Breast epithelium (tissue), 3 donors: ENCODE measurements around the gene C1QTNF4.

Experiments used
- POLR2A ChIP-seq: fragments of 450-650 bp; IDR thresholded peaks from one replicate; pipeline ENCODE4 v1.6.1; 2016; ENCODE audit warnings: antibody characterized with exemption, mild to moderate bottlenecking, moderate library complexity
- POLR2AphosphoS5 ChIP-seq, 3 donors: sonication (generic); formaldehyde crosslinking; IDR thresholded peaks; one replicate each; pipeline ENCODE4 v1.6.1; 2017; ENCODE audit warnings: antibody characterized with exemption in 3 of 3
- TF ChIP-seq, protein P1 (sequence below), 3 donors: fragments of 450-650 bp; IDR thresholded peaks; one replicate each; pipeline ENCODE4 v1.5.1; 2016 to 2017; ENCODE audit warnings: antibody characterized with exemption in 3 of 3, mild to moderate bottlenecking in 3 of 3, moderate library complexity in 3 of 3

DNA sequence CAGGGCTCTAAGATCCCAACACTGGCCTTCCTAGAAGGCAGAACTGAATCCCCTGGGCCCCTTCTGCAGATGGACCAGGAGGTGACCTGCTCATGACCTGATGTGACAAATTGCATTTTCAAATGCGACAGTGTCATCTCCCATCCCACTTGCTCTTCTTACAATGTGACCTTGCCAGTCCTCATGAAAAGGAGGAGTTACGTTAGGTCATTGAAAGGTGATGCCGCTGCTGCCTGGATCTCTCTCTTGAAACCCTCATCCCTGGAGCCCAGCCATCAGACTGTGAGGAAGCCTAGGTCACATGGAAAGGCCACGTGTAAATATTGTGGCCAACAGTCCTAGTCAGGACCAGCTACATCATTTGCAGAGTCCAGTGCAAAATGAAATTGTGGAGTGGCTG, 5.7 kb upstream of the C1QTNF4 start:
- no peak for TF ChIP-seq POLR2A
- TF ChIP-seq, protein P1, sequence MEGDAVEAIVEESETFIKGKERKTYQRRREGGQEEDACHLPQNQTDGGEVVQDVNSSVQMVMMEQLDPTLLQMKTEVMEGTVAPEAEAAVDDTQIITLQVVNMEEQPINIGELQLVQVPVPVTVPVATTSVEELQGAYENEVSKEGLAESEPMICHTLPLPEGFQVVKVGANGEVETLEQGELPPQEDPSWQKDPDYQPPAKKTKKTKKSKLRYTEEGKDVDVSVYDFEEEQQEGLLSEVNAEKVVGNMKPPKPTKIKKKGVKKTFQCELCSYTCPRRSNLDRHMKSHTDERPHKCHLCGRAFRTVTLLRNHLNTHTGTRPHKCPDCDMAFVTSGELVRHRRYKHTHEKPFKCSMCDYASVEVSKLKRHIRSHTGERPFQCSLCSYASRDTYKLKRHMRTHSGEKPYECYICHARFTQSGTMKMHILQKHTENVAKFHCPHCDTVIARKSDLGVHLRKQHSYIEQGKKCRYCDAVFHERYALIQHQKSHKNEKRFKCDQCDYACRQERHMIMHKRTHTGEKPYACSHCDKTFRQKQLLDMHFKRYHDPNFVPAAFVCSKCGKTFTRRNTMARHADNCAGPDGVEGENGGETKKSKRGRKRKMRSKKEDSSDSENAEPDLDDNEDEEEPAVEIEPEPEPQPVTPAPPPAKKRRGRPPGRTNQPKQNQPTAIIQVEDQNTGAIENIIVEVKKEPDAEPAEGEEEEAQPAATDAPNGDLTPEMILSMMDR (IDR thresholded peaks at IDR 0.05): no peak
- no peak for TF ChIP-seq POLR2AphosphoS5 (IDR thresholded peaks at IDR 0.05)
